IMR-90 (cell line): ENCODE measurements around the gene RADIL. TPM values are rescaled to one million over a fixed set of nuclear protein-coding genes. Genes with fewer than 3 reads are reported as not detected.

Source experiments
- ATAC-seq: fragments of 200-7000 bp; cut with Tn5 transposase; 2 replicates; pipeline ENCODE4 v1.9.1; 2020; ENCODE audit warnings: low read depth, mild to moderate bottlenecking, moderate library complexity
- BruUV-seq: library from RNA; stranded (reverse); fragments of 400-500 nt; replicated peaks from 2 replicates; lab custom pipeline; 2021; lab: Mats Ljungman, UMichigan
- CTCF ChIA-PET: fragments of 300-600 bp; formaldehyde crosslinking; extraction: SDS; loops from one replicate; lab custom pipeline; 2021; ENCODE audit warnings: antibody characterized with exemption; lab: Yijun Ruan, JAX
- POLR2A ChIA-PET: fragments of 300-600 bp; sonication (Branson Sonifier 250); formaldehyde crosslinking; loops from one replicate; lab custom pipeline; 2022; ENCODE audit warnings: antibody characterized with exemption; ENCODE audit not compliant: unreplicated experiment; lab: Charles Lee
- DNase-seq: peaks from one replicate; pipeline ENCODE4 v3.0.0; 2013
- H2AFZ ChIP-seq: replicated peaks from 2 replicates; pipeline ENCODE3; 2013; ENCODE audit warnings: low read length, mild to moderate bottlenecking; ENCODE audit not compliant: poor library complexity
- H2AK5ac ChIP-seq: 2 replicates; pipeline ENCODE4 v1.6.1; 2013; ENCODE audit warnings: low read depth, low read length, inconsistent platforms
- H2AK9ac ChIP-seq: replicated peaks from 2 replicates; pipeline ENCODE3; 2013; ENCODE audit warnings: mild to moderate bottlenecking, low read depth, low read length, moderate library complexity; ENCODE audit not compliant: poor library complexity
- H2BK120ac ChIP-seq: 2 replicates; pipeline ENCODE4 v1.6.1; 2013; ENCODE audit warnings: low read depth, low read length, inconsistent platforms
- H2BK15ac ChIP-seq: 3 replicates; pipeline ENCODE4 v1.6.1; 2013; ENCODE audit warnings: low read depth, low read length, inconsistent platforms
- H2BK20ac ChIP-seq: 2 replicates; pipeline ENCODE4 v1.6.1; 2013; ENCODE audit warnings: low read depth, mild to moderate bottlenecking, inconsistent platforms, low read length, moderate library complexity
- H2BK5ac ChIP-seq: 2 replicates; pipeline ENCODE4 v1.6.1; 2013; ENCODE audit warnings: mild to moderate bottlenecking, low read depth, low read length, inconsistent platforms; ENCODE audit not compliant: poor library complexity, severe bottlenecking
- H3K14ac ChIP-seq: replicated peaks from 2 replicates; pipeline ENCODE4 v1.6.1; 2013; ENCODE audit warnings: low read depth, low read length, inconsistent platforms
- H3K18ac ChIP-seq: 2 replicates; pipeline ENCODE4 v1.6.1; 2013; ENCODE audit warnings: low read depth, low read length, control low read depth
- H3K23ac ChIP-seq: 2 replicates; pipeline ENCODE4 v1.6.1; 2013; ENCODE audit warnings: low read depth, low read length, inconsistent platforms
- H3K27ac ChIP-seq: 2 replicates; pipeline ENCODE4 v1.5.1; 2013; ENCODE audit warnings: mild to moderate bottlenecking, control low read depth, low read length; ENCODE audit not compliant: insufficient read depth
- H3K27me3 ChIP-seq: 2 replicates; pipeline ENCODE4 v1.6.1; 2013; ENCODE audit warnings: low read length; ENCODE audit not compliant: control insufficient read depth, insufficient read depth
- H3K36me3 ChIP-seq: 2 replicates; pipeline ENCODE4 v1.6.1; 2013; ENCODE audit warnings: low read length, mixed read lengths; ENCODE audit not compliant: control insufficient read depth, insufficient read depth
- H3K4ac ChIP-seq: 2 replicates; pipeline ENCODE4 v1.6.1; 2013; ENCODE audit warnings: low read depth, low read length, inconsistent platforms
- H3K4me1 ChIP-seq: 2 replicates; pipeline ENCODE4 v1.6.1; 2013; ENCODE audit warnings: low read length, mixed read lengths; ENCODE audit not compliant: control insufficient read depth, insufficient read depth
- H3K4me2 ChIP-seq: 2 replicates; pipeline ENCODE4 v1.6.1; 2013; ENCODE audit warnings: low read depth, mild to moderate bottlenecking, control low read depth, low read length, moderate library complexity
- H3K4me3 ChIP-seq: 2 replicates; pipeline ENCODE4 v1.5.1; 2013; ENCODE audit warnings: low read depth, mild to moderate bottlenecking, control low read depth, low read length, moderate library complexity; ENCODE audit not compliant: insufficient read depth
- H3K56ac ChIP-seq: 2 replicates; pipeline ENCODE4 v1.6.1; 2013; ENCODE audit warnings: low read length, inconsistent platforms; ENCODE audit not compliant: insufficient read depth; ENCODE audit errors: extremely low read depth
- H3K79me1 ChIP-seq, 2 experiments: 2 replicates each; pipeline ENCODE4 v1.6.1; 2013; ENCODE audit warnings: low read length in 2 of 2, inconsistent platforms in 1 of 2, low read depth in 1 of 2
- H3K9ac ChIP-seq: 2 replicates; pipeline ENCODE4 v1.6.1; 2013; ENCODE audit warnings: low read depth, low read length, control low read depth
- H3K9me1 ChIP-seq: 2 replicates; pipeline ENCODE4 v1.6.1; 2013; ENCODE audit warnings: low read length, inconsistent platforms; ENCODE audit not compliant: insufficient read depth
- H3K9me3 ChIP-seq: 2 replicates; pipeline ENCODE4 v1.6.1; 2013; ENCODE audit warnings: low read length; ENCODE audit not compliant: control insufficient read depth, insufficient read depth
- H4K20me1 ChIP-seq: 2 replicates; pipeline ENCODE4 v1.6.1; 2013; ENCODE audit warnings: low read length, inconsistent platforms; ENCODE audit not compliant: insufficient read depth
- H4K5ac ChIP-seq: 2 replicates; pipeline ENCODE4 v1.6.1; 2013; ENCODE audit warnings: mild to moderate bottlenecking, low read depth, low read length, control low read depth
- H4K8ac ChIP-seq, 2 experiments: 2 replicates each; pipeline ENCODE4 v1.6.1; 2013; ENCODE audit warnings: low read depth in 2 of 2, low read length in 2 of 2, control low read depth in 1 of 2, inconsistent platforms in 1 of 2
- H4K91ac ChIP-seq: 2 replicates; pipeline ENCODE4 v1.6.1; 2013; ENCODE audit warnings: low read depth, low read length, inconsistent platforms; ENCODE audit not compliant: insufficient read depth
- CHD1 ChIP-seq: IDR thresholded peaks from 2 replicates; pipeline ENCODE4 v1.6.1; 2012; ENCODE audit warnings: low read depth, low read length, improper control_type of control experiment
- FOS ChIP-seq: fragments of 150-350 bp; IDR thresholded peaks from 2 replicates; pipeline ENCODE4 v1.6.1; 2016; ENCODE audit warnings: low read depth, low read length
- NFE2L2 ChIP-seq: fragments of 150-350 bp; IDR thresholded peaks from 2 replicates; pipeline ENCODE4 v1.6.1; 2016; ENCODE audit warnings: low read depth, mild to moderate bottlenecking, low read length
- RAD21 ChIP-seq: IDR thresholded peaks from 2 replicates; pipeline ENCODE4 v1.6.1; 2012; ENCODE audit warnings: low read length, improper control_type of control experiment
- RFX5 ChIP-seq: IDR thresholded peaks from 2 replicates; pipeline ENCODE4 v1.8.0; 2012; ENCODE audit warnings: low read depth, mild to moderate bottlenecking, low read length, moderate library complexity
- WGBS, 2 experiments: methylation state at CpG; one replicate each; pipeline versions ENCODE4 v1.1.5 to v1.1.7; 2013; ENCODE audit warnings: missing lambda C conversion rate in 2 of 2; ENCODE audit not compliant: insufficient read length in 1 of 2; ENCODE audit errors: extremely low coverage in 2 of 2; 5-methylcytosine and 5-hydroxymethylcytosine counted together
- dilution Hi-C: fragments of 300-500 bp; cut with HindIII; formaldehyde crosslinking; loops from one replicate; pipeline ENCODE4 v1.14.3; 2018; ENCODE audit warnings: low sequenced_read_pairs; ENCODE audit not compliant: unreplicated experiment
- in situ Hi-C: fragments of 300-500 bp; cut with MboI; formaldehyde crosslinking; loops from 3 replicates; pipeline ENCODE4 v1.14.3; 2019; ENCODE audit warnings: low sequenced_read_pairs, inconsistent platforms, mixed read lengths
- intact Hi-C: fragments of 100-400 bp; cut with micrococcal nuclease; formaldehyde crosslinking; loops from 2 replicates; pipeline ENCODE4 v1.10.0; 2022
- polyA plus RNA-seq, 3 experiments: library from polyadenylated mRNA; depleted of rRNA; stranded (reverse); fragments of >200 nt; gene quantifications; 2 replicates each; pipeline ENCODE4 v1.2.3, GENCODE V29; 2012; ENCODE audit warnings: low replicate concordance in 1 of 3
- total RNA-seq: library from RNA; depleted of rRNA; stranded (reverse); fragments of >200 nt; gene quantifications from 2 replicates; pipeline ENCODE4 v1.2.3, GENCODE V29; 2012
- TF ChIP-seq, protein P1 (sequence below): conservative IDR thresholded peaks from 2 replicates; pipeline ENCODE4 v1.5.1; 2012; ENCODE audit warnings: mild to moderate bottlenecking, low read depth, low read length, improper control_type of control experiment

RADIL gene
- total and polyA plus RNA-seq, 2 of the 4 experiments (the other 2 are of a cell fraction): 0.18 to 0.48 TPM

DNA sequence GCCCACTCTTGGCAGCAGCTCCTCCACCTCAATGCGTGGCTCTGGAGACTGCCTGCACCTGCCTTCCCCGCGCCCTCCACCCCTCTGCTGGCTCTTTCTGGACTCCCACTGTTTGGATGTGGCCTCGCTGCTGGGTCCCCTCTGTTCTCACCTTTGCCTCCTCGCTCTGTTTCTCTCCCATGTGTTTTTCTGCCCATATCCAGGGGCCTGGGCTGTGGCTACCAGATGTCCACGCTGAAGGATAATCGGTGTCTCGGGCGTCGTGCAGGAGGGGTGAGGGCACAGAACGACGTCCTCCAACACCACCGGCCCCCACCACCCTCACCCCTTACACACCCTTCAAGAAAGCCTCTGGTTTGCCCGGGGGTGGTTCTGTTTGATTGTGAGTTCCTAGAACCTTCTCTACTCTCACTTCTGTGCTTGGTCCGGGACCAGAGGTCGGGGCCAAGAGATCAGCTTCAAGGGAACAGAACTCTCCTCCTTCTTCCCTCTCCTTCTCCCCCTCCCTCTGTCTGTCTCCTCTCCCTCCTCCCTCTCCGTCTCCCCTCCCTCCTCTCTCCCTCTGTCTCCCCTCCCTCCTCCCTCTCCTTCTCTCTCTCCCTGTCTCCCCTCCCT, 76.4 kb downstream of the RADIL start:
- Histone ChIP-seq H4K8ac (no peak overlapping the region), H4K91ac (no peak overlapping the region)

More for the DNA sequence above, 76.4 kb downstream of the RADIL start:
- no peak overlapping the region for H3K4me2 ChIP-seq
- peaks cover 16% of the 10 kb centered on the region for H3K27me3 ChIP-seq
- no peak overlapping the region for H4K5ac ChIP-seq
- H3K9me1 ChIP-seq: no peaks in the 10 kb centered on the region
- in situ Hi-C loops (no loop called here), intact Hi-C loops (no loop called here), dilution Hi-C loops (no loop called here)
- H2BK120ac ChIP-seq: no peak overlapping the region
- BruUV-seq: no TSS peak
- no peaks in the 10 kb centered on the region for H4K20me1 ChIP-seq
- H3K23ac ChIP-seq: no peak overlapping the region
- H2BK15ac ChIP-seq: no peak overlapping the region
- no peak overlapping the region for H3K4ac ChIP-seq
- H3K56ac ChIP-seq: no peak overlapping the region
- TF ChIP-seq RFX5: no peak
- TF ChIP-seq, protein P1, sequence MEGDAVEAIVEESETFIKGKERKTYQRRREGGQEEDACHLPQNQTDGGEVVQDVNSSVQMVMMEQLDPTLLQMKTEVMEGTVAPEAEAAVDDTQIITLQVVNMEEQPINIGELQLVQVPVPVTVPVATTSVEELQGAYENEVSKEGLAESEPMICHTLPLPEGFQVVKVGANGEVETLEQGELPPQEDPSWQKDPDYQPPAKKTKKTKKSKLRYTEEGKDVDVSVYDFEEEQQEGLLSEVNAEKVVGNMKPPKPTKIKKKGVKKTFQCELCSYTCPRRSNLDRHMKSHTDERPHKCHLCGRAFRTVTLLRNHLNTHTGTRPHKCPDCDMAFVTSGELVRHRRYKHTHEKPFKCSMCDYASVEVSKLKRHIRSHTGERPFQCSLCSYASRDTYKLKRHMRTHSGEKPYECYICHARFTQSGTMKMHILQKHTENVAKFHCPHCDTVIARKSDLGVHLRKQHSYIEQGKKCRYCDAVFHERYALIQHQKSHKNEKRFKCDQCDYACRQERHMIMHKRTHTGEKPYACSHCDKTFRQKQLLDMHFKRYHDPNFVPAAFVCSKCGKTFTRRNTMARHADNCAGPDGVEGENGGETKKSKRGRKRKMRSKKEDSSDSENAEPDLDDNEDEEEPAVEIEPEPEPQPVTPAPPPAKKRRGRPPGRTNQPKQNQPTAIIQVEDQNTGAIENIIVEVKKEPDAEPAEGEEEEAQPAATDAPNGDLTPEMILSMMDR: no peak
- TF ChIP-seq FOS: no peak
- TF ChIP-seq CHD1: no peak
- no peak for TF ChIP-seq NFE2L2
- TF ChIP-seq RAD21: no peak
- 66% methylated on average over 5 of the region's 17 CpGs; no CpG with 5 or more reads in 1 of the 2 experiments for WGBS, 2 experiments
- no peaks in the 10 kb centered on the region for H3K79me1 ChIP-seq
- no peak overlapping the region for H2AK5ac ChIP-seq
- H2BK5ac ChIP-seq: no peak overlapping the region
- no peak overlapping the region for H2AFZ ChIP-seq
- no peak overlapping the region for H2BK20ac ChIP-seq
- H3K14ac ChIP-seq: no peak overlapping the region
- H3K27ac ChIP-seq: no peak overlapping the region
- DNase-seq (no peak), ATAC-seq (no peak)
- no peak overlapping the region for H3K9ac ChIP-seq
- ChIA-PET CTCF (no interaction called here), POLR2A (no interaction called here)
- no peaks in the 10 kb centered on the region for H3K4me1 ChIP-seq
- no peaks in the 10 kb centered on the region; the same call in 1 of the 2 replicates for H3K9me3 ChIP-seq
- H3K4me3 ChIP-seq: no peak overlapping the region
- no peak overlapping the region for H2AK9ac ChIP-seq
- no peak overlapping the region for H3K18ac ChIP-seq
- no peaks in the 10 kb centered on the region for H3K36me3 ChIP-seq
